ENCODE results near the gene FAM53B. TPM values are rescaled to one million over a fixed set of nuclear protein-coding genes. Genes with fewer than 3 reads are reported as not detected.

FAM53B gene
- total RNA-seq, 1 donor from 2014 or later, result 9.2 TPM

- DNase-seq (ENCODE audit: low read depth), result no peak
- no peak for TF ChIP-seq CTCF (conservative IDR thresholded peaks at IDR 0.05; ENCODE audit: low read depth, low read length)
- no peak overlapping the region for H3K4me3 ChIP-seq (ENCODE audit: low read depth, low read length)
Measured at GRCh38 chr10:124722798-124723783, 21.1 kb downstream of the FAM53B start.

DNA sequence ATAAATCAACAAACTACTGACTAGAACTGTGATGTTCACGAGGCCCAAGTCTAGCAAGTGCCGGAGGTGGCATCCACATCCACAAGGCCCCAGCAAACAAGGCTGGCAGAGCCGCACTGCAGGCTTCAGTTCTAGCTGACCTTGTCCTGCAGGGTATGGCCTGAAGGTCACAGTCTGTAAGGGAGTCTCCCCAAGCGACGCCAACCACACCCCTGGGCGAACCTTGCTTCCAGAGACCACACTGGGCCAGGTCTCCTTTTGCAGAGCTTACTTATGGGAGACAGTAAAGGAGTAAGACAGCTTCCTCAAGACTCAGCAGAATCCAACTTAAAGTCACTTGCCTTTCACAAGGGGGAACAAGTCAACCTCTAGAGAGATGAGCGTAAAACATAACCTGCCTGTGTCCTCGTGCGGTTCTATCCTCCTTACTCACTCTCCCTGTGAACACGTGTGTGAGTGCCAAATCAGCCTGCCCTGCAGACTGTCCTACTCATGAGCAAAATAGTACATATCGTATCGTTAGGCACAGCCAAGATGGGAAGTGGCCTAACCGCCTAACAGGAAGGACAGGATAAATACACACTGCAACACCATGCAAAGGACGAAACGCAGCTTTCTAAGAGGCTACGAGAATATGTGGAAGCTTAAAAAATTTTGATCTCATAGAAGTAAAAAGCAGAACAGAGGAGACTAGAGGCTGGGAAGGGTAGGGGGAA is 22.7 kb downstream of the FAM53B start:
- no peak for TF ChIP-seq CTCF (conservative IDR thresholded peaks at IDR 0.05; ENCODE audit: low read depth, low read length)
- no peak overlapping the region for H3K4me3 ChIP-seq (ENCODE audit: low read depth, low read length)
- no peak for DNase-seq (ENCODE audit: low read depth)

GRCh38 chr10:124719213-124719851 is 24.8 kb downstream of the FAM53B start:
- no peak for DNase-seq (ENCODE audit: low read depth)
- no peak overlapping the region for H3K4me3 ChIP-seq (ENCODE audit: low read depth, low read length)
- peak; percentile 46 for TF ChIP-seq CTCF (conservative IDR thresholded peaks at IDR 0.05; ENCODE audit: low read depth, low read length)

DNA sequence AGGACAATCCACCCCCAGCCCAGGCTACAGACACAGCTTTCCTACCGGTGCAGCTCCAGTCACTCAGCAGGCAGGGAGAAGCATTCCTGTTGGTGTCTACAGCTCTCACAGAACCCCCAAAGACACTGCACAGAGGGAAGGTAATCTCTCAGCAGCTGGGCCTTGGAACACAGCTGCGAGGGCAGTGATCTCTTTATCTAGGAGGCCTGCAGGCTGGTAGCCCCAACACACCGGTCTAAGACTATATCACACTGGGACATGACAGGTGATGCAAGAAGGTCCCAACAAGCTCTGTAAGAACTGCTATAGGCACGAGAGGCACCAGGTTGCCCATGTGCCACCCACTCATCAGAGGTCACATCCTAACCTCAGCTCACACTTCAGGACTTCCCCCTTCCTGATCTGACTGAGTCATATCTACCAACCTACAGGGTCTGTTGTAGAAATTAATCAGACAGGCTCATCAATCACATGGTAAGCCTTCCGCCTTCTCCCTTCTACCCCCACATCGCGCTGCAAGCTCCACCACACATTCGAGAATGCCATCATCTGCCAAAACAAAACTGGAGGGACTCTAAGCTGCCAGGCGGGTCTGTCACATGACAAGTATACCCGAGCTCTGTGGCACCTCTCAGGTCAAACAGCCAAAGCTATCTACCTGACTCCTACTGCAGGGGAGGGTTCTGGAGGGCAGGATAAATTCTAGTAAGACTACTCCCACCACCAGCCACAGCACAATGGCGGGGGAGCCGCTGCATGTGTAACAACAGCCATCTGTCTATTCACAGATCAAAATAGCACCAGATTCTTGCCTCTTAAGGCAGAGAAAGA is 26.1 kb downstream of the FAM53B start:
- no peak for TF ChIP-seq CTCF (conservative IDR thresholded peaks at IDR 0.05; ENCODE audit: low read depth, low read length)
- no peak overlapping the region for H3K4me3 ChIP-seq (ENCODE audit: low read depth, low read length)
- no peak for DNase-seq (ENCODE audit: low read depth)

DNA sequence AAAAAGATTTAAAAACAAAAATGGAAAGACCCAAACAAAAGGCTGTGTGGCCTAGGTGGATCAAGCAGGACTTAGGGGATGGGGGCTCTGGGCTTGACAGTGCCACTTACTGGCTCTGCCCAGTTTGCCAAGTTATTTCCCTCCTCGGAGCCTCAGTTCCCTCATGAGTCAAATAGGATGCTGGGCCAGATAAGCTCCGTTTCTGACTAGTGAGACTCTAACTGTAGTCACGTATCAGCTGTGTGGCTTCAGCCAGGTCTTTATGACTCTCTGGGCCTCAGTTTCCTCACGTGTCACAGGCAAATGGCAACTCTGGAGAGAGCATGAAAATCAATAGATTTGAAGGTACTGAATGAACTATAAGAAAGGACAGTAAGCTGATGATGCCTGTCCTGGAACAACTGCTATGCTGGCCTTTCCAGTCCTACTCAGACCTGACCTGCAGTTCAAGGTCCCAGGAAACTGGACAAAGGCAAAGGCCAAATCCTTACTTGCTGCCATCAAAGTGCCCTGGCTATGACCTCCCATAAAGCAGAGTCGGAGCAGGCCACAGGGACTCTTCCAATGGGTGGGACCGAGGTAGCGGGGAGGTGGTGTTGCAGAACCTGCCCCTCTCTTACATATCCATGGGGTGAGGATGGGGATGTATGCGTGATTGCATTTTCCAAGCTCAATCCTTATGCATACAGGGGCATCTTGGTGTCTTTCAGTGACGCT is 27.0 kb downstream of the FAM53B start:
- no peak for TF ChIP-seq CTCF (conservative IDR thresholded peaks at IDR 0.05; ENCODE audit: low read depth, low read length)
- no peak for DNase-seq (ENCODE audit: low read depth)
- H3K4me3 ChIP-seq (ENCODE audit: low read depth, low read length), result no peak overlapping the region

GRCh38 chr10:124716369-124716768 is 27.8 kb downstream of the FAM53B start:
- H3K4me3 ChIP-seq (ENCODE audit: low read depth, low read length), result no peak overlapping the region
- no peak for TF ChIP-seq CTCF (conservative IDR thresholded peaks at IDR 0.05; ENCODE audit: low read depth, low read length)
- DNase-seq (ENCODE audit: low read depth), result no peak
